ENCODE data around the gene KHK.

DNA sequence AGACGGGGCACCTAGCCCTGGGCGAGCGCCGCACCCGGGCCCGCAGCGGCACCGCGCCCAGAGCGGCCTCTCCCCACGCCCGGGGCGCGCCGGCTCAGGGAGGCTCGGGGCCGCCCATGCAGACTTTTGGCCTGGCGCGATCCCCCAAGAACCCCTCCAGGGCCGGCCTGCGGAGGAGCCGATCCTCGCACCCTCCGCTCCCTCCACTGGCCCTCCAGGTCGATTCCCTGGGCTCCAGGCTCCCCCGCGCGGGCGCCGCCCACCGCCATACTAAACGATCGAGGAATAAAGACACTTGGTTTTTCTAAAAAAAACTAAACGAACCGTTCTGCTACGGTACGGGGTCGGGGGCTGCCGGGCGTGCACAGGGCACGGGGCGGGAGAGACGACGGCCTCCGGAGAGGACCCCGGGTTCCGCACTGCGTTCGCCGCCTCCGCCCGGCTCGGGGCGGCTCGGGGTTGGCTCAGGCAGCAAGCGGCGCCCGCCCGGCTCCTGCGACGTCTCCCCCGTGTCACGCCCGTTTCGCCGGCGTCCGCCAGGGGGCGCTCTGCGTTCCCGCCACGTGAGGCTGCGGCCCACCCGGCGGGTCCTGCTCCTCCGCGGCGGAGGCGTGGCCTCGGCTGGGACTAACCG is 365 bp upstream of the KHK start:
- TF ChIP-seq SPI1 (IDR thresholded peaks at IDR 0.05; ENCODE audit: borderline replicate concordance, low read depth, low read length), result no peak
- TF ChIP-seq JUNB (CRISPR knock-in tag; conservative IDR thresholded peaks at IDR 0.05), result no peak
- no peak for TF ChIP-seq ZNF263 (CRISPR knock-in tag; IDR thresholded peaks at IDR 0.05; ENCODE audit: borderline replicate concordance)
- no peak for TF ChIP-seq LARP7 (IDR thresholded peaks at IDR 0.05)
- peak; percentile 45 for TF ChIP-seq NFIC (IDR thresholded peaks at IDR 0.05)
- TF ChIP-seq, protein P1, sequence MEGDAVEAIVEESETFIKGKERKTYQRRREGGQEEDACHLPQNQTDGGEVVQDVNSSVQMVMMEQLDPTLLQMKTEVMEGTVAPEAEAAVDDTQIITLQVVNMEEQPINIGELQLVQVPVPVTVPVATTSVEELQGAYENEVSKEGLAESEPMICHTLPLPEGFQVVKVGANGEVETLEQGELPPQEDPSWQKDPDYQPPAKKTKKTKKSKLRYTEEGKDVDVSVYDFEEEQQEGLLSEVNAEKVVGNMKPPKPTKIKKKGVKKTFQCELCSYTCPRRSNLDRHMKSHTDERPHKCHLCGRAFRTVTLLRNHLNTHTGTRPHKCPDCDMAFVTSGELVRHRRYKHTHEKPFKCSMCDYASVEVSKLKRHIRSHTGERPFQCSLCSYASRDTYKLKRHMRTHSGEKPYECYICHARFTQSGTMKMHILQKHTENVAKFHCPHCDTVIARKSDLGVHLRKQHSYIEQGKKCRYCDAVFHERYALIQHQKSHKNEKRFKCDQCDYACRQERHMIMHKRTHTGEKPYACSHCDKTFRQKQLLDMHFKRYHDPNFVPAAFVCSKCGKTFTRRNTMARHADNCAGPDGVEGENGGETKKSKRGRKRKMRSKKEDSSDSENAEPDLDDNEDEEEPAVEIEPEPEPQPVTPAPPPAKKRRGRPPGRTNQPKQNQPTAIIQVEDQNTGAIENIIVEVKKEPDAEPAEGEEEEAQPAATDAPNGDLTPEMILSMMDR (IDR thresholded peaks at IDR 0.05 in 2 of 3, conservative IDR thresholded peaks at IDR 0.05 in 1 of 3; ENCODE audit: insufficient read depth in 2 of 3, low read depth in 1 of 3, low read length in 3 of 3), result peak; percentile 62 to 89 (median 88)
- TF ChIP-seq MTA1 (IDR thresholded peaks at IDR 0.05; ENCODE audit: borderline replicate concordance), result no peak
- TF ChIP-seq, protein P2, sequence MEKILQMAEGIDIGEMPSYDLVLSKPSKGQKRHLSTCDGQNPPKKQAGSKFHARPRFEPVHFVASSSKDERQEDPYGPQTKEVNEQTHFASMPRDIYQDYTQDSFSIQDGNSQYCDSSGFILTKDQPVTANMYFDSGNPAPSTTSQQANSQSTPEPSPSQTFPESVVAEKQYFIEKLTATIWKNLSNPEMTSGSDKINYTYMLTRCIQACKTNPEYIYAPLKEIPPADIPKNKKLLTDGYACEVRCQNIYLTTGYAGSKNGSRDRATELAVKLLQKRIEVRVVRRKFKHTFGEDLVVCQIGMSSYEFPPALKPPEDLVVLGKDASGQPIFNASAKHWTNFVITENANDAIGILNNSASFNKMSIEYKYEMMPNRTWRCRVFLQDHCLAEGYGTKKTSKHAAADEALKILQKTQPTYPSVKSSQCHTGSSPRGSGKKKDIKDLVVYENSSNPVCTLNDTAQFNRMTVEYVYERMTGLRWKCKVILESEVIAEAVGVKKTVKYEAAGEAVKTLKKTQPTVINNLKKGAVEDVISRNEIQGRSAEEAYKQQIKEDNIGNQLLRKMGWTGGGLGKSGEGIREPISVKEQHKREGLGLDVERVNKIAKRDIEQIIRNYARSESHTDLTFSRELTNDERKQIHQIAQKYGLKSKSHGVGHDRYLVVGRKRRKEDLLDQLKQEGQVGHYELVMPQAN (IDR thresholded peaks at IDR 0.05; ENCODE audit: borderline replicate concordance), result no peak
- TF ChIP-seq ZZZ3 (IDR thresholded peaks at IDR 0.05), result no peak
- TF ChIP-seq, protein P3, sequence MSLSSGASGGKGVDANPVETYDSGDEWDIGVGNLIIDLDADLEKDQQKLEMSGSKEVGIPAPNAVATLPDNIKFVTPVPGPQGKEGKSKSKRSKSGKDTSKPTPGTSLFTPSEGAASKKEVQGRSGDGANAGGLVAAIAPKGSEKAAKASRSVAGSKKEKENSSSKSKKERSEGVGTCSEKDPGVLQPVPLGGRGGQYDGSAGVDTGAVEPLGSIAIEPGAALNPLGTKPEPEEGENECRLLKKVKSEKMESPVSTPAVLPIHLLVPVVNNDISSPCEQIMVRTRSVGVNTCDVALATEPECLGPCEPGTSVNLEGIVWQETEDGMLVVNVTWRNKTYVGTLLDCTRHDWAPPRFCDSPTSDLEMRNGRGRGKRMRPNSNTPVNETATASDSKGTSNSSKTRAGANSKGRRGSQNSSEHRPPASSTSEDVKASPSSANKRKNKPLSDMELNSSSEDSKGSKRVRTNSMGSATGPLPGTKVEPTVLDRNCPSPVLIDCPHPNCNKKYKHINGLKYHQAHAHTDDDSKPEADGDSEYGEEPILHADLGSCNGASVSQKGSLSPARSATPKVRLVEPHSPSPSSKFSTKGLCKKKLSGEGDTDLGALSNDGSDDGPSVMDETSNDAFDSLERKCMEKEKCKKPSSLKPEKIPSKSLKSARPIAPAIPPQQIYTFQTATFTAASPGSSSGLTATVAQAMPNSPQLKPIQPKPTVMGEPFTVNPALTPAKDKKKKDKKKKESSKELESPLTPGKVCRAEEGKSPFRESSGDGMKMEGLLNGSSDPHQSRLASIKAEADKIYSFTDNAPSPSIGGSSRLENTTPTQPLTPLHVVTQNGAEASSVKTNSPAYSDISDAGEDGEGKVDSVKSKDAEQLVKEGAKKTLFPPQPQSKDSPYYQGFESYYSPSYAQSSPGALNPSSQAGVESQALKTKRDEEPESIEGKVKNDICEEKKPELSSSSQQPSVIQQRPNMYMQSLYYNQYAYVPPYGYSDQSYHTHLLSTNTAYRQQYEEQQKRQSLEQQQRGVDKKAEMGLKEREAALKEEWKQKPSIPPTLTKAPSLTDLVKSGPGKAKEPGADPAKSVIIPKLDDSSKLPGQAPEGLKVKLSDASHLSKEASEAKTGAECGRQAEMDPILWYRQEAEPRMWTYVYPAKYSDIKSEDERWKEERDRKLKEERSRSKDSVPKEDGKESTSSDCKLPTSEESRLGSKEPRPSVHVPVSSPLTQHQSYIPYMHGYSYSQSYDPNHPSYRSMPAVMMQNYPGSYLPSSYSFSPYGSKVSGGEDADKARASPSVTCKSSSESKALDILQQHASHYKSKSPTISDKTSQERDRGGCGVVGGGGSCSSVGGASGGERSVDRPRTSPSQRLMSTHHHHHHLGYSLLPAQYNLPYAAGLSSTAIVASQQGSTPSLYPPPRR (CRISPR knock-in tag; IDR thresholded peaks at IDR 0.05; ENCODE audit: borderline replicate concordance), result 0 out of 2 replicates have a peak, but pooled peaks have one; percentile 22
